Stimulated activated CD4-positive, alpha-beta T cell treated with anti-CD3 and anti-CD28 coated beads, Interleukin-4, amount 100 ng/mL, for 1 hour (primary cell): Measurements from ENCODE around the gene PAGR1.
A peak's percentile ranks its signal among the peaks of the same experiment; 100 is the strongest.
"Not testable (repeated sequence)": the region's sequence is repeated elsewhere in the genome, so short reads cannot be mapped to it uniquely, and the experiment has no call there.

Experiments used
- DNase-seq: peaks from one replicate; pipeline ENCODE4 v3.0.0-alpha.2; 2020

Gene PAGR1

DNA sequence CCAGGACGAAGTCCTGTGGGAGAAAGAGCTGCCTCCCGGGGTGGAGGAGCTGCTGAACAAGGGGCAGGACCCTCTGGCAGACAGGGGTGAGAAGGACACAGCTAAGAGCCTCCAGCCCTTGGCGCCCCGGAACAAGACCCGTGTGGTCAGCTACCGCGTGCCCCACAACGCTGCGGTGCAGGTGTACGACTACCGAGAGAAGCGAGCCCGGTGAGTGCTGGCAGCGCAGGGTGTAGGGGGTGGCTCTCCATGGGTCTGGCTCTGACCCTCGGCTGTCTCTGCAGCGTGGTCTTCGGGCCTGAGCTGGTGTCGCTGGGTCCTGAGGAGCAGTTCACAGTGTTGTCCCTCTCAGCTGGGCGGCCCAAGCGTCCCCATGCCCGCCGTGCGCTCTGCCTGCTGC is 25.7 kb downstream of the PAGR1 start:
- DNase-seq = no peak

DNA sequence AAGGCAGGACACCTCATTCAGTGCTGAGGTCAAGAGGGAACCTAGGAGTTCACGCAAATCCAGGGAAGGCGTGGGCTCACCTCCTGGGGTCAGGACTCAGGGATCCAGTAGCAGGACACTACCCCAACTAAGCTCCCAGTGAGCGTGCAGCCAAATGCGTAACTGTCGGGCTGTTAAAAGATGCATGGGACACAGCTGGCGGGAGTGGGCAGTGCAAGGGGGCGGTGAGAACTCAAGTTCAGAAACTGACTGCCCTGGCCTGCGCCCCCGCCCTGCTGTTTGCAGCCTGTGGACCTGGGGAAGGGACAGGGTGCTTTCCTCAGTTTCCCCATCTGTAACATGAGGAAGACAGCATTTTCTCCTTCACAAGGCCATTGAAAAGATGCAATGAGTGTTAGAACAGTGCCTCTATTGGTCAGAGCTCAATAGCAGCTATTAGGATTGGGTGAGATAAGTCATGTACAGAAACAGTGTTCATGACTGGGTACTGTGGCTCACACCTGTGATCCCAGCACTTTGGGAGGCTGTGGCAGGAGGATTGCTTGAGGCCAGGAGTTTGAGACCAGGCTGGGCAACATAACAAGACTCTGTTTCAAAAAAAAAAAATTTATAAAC is 26.9 kb downstream of the PAGR1 start:
- DNase-seq = no peak

DNA sequence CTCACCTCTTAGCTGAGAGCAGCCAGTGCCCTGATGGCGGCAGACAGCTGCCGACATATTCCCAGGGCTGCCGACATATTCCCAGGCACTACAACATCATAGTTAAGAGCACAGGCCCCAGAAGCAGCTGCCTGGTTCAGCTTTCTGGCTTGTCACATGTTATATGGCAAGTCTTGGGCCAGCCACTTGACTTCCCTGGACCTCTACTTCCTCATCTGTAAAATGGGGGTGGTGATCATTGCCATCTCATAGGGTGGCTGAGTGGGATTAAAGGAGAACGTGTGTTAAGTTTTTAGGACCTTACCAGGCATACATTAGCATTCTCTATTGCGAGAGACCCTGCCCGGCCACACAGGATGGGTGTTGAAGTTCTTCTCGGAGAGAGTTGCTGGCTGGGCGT is 28.0 kb downstream of the PAGR1 start:
- DNase-seq = no peak

DNA sequence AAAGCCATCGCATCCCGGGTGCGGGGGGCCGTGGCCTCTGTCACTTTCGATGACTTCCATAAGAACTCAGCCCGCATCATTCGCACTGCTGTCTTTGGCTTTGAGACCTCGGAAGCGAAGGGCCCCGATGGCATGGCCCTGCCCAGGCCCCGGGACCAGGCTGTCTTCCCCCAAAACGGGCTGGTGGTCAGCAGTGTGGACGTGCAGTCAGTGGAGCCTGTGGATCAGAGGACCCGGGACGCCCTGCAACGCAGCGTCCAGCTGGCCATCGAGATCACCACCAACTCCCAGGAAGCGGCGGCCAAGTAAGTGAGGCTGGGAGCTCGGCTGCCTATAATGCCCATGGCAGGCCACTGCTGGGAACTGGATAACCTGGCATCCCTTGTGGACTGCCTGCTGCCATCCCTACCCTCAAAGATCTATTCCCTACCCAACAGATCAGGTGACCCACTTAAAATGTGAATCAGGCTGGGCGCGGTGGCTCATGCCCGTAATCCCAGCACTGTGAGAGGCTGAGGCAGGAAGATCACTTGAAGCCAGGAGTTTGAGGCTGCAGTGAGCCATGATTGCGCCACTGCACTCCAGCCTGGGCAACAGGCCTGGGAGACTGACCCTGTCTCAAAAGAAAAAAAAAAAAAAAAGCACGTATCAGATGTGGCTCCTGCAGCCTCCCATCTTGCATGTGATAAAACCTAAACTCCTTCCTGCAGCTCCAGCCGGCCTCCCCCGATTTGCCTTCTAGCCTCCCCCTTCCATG is 28.8 kb downstream of the PAGR1 start:
- no peak for DNase-seq

DNA sequence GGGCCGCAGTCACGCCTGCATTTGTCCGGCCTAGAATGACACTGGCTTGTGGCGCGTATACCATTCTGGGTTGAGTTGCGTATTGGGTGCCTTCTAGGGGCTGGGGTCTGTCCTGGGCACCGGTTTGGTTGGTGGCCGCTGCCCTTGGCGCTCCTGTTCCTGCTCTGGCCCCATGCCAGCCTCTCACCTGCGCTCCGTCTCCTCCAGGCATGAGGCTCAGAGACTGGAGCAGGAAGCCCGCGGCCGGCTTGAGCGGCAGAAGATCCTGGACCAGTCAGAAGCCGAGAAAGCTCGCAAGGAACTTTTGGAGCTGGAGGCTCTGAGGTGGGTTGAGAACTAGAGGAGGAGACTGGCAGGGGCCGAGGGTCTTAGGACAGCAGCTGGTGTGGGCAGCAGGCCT is 29.7 kb downstream of the PAGR1 start:
- DNase-seq = no peak

DNA sequence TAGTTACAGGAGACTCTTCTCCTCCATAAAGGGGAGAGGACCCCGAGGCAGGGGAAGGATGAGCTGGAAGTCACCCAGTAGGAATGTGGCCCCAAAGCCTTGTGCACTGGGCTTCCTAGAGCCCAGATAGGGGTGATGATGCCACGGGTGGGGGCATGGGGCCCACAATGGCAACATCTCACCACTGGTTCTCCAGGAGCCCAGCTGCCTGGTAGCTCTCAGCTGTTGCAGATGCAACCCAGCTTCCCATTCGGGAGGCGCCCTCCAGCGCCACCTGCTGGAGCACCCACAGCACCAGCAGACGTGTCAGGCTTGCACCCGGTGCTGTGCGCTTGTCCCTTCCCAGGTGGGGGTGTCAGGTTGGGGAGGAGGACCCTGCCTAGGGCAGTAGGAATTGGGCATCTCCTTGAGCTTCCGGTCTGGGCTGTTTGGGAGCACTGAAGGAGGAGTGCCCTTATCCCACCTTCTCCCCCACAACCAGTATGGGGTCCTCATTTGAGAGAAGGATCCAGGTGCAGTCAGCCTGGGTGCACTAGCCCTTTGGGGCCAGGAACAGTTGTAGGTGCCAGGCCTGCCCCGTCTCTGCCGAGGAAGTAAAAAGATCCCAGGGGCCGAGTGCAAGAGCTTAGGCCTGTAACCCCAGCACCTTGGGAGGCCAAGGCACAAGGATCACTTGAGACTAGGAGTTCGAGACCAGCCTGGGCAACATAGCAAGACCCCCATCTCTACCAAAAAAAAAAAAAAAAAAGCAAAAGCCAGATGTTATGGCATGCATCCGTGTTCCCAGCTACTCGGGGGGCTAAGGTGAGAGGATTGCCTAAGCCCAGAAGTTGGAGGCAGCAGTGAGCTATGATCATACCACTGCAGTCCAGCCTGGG is 32.7 kb downstream of the PAGR1 start:
- DNase-seq = peak; percentile 86

DNA sequence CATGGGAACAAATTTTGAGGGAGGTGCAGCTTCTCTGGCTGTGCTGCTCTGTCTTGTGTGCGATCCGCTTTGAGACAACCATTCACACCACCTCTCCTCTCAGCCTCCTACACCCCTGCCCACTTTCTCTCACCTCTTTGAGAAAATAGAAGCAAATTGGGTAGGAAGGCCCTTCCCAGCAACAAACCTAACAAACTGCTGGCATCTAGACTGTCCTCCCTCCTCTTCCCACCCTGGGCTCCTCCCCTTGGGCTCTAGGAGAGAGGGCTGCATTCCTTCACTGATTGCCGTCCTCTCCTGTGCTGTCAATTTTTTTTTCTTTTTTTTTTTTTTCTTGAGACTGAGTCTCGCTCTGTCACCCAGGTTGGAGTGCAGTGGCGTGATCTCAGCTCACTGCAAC is 33.6 kb downstream of the PAGR1 start:
- no peak for DNase-seq

DNA sequence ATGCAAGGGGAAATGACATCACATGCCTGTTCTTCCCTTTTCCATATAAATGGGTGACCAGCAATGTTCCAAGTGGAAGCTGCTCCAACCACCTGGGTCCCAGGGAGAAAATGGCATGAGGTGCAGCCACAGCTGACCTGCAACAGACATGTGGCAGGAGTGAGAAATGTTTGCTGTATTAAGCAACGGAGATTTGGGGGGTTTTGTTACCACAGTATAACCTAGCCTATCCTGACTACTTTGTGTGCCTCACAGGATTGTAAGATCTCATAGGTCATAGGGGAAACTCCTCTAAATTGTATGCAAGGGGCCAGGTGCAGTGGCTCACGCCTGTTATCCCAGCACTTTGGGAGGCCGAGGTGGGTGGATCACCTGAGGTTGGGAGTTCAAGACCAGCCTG is 35.0 kb downstream of the PAGR1 start:
- DNase-seq = no peak

DNA sequence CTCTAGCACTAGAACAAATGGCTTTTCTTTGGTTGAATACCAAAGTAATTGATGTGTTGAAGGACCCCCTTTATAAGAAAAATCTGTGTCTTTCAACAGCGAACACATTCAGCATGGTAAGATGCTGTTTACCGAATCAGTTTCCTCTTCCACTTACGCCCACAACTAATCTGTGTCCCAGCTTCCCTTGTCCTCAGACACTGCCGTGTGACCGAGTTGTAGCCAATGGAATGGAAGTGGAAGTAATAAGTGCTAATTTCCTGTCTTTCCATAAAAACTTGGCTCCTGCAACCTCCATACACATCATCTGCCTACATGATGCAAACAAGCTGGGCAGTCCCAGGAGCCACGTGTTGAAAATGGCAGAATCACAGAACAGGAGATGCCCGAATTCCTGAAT is 36.7 kb downstream of the PAGR1 start:
- no peak for DNase-seq

DNA sequence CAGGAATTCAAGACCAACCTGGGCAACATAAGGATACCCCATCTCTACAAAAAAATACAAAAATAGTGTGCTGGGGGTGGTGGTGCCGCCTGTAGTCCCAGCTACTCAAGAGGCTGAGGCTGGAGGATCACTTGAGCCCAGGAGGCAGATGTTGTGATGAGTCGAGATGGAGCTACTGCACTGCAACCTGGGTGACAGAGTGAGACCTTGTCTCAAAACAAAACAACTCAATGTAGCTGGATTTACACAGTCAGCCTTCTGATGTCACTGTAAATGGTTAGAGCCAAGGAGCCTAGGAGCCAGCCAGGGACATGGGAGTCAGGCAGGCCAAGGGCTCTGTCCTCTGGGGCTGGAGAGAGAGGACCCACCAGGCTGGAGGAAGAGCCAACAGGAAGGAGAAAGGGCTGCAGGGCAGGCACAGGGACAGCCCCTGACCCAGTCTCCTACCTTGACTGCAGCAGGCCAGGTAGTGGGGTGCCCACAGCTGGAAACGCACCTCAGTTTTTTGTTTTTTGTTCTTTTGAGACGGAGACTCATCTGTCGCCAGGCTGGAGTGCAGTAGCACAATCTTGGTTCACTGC is 38.7 kb downstream of the PAGR1 start:
- DNase-seq = no peak

DNA sequence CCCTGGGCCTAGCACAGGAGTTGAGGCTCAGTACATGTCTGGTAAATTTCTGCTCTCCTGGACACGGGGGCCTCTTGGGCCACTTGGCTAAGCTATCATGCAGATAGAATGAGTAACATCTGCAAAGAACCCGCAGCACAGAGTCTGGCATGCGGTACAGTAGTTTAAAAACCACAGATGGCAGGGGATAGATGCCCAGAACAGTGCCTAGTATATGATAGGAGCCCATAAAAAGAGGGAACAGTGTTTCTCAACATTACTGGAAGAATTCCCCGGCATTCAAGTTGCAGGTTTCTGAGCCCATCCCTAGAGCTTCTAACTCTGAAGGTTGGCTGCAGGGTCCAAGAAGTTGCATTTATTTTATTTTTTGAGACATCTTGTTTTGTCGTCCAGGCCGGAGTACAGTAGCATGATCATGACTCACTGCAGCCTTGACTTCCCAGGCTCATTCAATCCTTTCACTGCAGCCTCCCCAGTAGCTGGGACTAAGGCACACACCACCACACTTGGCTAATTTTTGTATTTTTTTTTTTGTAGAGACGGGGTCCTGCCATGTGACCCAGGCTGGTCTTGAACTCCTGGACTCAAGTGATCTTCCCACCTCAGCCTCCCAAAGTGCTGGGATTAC is 41.3 kb downstream of the PAGR1 start:
- DNase-seq = no peak

DNA sequence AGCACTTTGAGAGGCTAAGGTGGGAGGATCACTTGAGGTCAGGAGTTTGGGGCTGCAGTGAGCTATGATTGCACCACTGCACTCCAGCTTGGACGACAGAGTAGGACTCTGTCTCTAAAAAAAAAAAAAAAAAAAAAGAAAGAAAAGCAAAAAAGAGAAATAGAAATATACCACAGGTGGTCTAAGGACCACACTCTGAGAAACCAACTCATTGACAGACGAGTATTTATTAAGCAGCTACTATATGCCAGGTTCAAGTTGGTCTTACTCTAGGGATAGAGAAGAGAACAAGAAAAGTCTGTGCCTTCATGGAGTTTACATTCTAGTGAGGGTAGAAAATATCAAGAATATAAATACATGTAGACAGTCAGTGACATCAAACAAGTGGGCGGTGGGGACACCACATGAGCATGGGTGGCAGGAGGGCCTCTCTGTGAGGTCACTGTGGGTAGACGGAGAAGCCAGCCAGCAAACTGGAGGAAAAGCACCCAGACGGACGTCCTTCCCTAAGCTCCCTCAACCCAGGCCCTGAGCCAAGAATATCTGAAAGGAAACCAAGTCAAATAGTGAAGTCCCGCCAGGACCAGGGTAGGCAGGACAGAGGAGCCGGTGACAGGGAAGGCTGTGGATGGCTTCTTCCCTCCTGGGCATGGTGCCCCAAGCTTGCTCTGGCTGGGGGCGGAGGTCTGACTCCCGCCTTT is 42.3 kb downstream of the PAGR1 start:
- no peak for DNase-seq

DNA sequence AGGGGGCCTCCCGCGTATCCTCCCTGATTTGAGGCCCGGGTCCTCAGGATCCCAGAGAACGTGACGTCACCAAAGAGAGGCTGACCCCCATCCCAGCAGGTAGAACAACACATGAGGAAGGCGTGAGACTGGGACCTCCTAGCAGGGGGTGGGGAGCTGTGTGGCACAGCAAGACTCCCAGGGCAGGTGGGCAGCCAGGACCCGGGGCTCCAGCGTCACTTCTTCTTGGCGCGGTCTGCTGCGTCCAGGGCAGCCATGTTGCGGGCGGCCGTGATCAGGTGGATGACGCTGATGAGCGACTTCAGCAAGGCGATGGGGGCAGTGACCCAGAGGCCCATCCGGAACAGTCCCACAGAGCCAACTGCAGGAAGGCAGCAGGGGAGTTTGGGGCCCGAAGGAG is 43.0 kb downstream of the PAGR1 start:
- no peak for DNase-seq

DNA sequence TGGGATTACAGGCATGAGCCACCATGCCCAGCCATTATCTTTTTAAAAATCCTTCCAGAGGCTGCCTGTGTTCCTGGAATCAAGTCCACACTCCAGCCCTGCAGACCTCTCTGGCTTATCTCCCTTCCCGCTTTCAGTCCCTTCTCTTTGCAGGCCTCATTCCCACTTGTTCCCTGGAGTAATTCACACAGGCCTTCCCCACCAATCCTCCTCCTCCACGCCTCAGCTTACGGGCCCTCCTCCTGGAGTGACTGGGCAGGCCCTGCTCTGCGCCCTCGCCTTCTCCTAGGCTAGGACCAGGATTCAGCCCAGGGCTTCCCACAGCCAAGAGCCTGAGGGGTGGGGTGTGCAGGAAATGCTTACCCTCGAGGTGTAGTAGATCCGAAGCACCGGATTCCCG is 44.3 kb downstream of the PAGR1 start:
- DNase-seq = no peak

DNA sequence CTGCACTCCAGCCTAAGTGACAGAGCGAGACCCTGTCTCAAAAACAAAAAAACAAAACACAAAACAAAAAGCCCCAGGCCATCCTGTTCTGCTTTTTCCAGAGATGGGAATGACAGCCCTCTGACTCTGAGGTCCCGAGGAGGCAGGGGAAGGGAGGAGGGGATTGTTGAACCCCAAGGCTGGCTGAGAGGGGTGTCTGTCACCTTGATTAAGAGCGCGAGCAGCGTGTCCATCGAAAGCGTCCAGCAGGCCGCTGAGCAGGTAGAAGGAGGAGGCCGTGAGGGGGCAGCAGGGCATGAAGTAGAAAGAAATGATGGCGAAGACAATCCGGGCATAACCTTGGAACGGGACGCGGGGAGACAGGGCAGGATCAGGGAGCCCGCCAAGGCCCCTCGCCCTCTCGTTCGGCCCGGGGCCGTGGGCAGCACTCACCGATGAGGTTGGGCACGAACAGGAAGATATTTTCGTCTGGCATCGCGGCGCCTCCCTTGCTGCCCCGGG is 46.5 kb downstream of the PAGR1 start:
- DNase-seq = peak; percentile 7

DNA sequence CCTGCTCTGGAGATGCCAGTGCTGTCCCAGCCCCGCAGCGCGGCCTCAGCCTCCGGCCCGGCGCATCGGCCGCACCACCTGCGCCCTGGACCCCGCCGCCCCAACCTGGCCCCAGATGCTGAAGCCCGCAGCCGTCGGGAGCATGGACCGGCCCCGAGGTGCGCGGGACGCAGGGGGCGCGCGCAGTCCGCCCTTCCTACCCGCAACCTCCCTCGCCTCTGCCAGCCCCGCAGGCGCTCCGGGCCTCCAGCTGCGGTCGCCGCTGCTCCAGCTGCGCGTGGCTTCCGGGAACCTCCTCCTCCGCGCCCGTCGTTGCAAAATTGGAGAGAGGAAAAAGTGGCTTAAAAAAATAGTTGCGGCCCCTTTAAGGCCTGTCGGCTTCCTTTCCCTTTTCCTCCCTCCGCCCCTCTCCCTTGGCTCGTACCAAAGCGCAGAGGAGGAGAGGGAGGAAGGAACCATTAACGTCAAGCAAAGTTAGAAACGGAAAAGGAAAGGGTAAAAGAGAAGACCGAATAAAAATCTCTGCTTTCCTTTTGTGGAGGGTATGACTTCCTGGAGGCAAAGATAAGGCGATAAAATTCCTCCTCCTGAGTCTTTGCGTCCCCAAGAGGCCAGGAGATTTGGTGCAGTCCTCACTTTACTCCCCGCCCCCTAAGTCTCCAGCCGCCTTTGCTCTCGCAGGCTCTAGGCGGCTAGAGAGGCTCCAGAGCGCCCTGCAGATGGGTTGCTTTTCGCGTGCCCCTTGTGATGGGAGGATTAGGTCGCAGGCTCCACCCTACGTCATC is 47.1 kb downstream of the PAGR1 start, which contains the start of gene CDIPT:
CDIPT (minus strand) TSS at position 343 of the 785 bp plus-strand sequence. CDS start 369 bp downstream, outside the sequence.
- peak; percentile 90 for DNase-seq

DNA sequence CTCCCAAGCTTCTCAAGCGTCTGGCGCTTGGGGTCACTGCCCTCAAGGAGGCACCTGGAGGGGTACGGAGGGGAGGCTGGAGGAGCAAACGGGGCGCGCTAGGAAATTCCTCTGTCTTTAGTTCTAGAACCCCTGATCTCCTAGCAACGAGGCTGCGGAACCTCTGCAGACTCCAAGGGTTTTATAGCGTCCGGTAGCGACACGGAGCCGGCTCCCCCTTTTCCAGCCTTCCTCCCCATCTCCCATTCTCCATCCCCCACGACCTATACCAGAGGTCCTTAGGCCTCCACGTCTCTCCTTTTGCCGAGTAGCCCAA is 47.7 kb downstream of the PAGR1 start:
- no peak for DNase-seq

DNA sequence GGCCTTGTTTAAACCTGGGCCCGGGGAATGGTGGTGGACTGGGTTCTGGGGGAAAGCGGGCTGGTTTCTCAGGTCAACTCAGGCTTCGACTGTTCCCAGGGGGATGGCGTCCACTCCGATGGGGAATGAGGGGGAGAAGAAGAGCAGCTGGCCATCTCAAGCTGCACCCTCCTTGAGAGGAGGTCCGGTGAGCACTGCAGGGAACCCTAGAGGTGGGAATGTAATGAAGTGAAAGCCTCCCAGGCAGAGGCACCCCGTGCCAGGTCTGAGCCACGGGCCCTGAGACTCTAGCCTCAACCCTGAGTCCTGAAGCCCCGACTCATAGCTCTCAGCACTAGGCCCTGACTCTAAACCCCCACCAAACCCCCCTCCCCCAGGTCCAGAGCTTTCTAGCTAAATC is 48.3 kb downstream of the PAGR1 start:
- no peak for DNase-seq

DNA sequence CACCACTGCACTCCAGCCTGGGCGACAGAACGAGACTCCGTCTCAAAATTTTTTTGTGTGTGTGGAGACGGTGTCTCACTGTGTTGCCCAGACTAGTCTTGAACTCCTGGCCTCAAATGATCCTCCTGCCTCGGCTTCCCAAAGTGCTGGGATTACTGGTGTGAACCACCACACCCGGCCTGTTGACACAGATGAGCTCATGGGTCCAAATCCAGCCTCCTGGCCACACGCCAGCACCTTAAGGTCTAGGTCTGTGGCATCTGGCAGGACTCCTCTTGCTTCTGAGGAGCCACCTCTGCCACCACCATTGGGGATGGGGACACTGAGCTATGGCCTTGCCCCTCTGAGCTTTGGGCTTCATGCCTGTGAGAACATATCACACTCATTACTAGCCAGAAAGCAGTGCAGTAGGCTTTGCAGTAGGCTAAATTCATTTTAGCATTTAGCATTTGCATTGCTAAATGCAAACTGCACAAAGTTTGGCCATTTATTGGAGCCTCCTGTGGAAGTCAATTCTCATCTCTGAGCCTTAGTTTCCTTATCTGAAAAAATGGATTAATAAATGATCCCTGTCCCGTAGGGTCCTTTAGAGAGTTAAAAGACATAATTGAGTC is 52.6 kb downstream of the PAGR1 start:
- no peak for DNase-seq

DNA sequence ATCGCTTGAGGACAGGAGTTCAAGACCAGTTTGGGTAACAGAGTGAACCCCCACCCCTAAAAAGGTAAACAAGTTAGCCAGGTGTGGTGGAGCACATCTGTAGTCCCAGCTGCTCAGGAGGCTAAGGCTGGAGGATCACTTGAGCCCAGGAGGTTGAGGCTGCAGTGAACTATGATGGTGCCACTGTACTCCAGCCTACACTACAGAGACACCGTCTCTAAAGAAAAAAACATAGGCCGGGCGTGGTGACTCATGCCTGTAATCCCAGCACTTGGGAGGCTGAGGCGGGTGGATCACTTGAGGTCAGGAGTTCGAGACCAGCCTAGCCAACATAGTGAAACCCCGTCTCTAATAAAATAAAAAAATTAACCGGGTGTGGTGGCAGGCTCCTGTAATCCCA is 53.1 kb downstream of the PAGR1 start:
- not testable (repeated sequence) for DNase-seq
